ENCODE data around the gene NOB1.
"Not testable (repeated sequence)": the region's sequence is repeated elsewhere in the genome, so short reads cannot be mapped to it uniquely, and the experiment has no call there.

The NOB1 gene

DNA sequence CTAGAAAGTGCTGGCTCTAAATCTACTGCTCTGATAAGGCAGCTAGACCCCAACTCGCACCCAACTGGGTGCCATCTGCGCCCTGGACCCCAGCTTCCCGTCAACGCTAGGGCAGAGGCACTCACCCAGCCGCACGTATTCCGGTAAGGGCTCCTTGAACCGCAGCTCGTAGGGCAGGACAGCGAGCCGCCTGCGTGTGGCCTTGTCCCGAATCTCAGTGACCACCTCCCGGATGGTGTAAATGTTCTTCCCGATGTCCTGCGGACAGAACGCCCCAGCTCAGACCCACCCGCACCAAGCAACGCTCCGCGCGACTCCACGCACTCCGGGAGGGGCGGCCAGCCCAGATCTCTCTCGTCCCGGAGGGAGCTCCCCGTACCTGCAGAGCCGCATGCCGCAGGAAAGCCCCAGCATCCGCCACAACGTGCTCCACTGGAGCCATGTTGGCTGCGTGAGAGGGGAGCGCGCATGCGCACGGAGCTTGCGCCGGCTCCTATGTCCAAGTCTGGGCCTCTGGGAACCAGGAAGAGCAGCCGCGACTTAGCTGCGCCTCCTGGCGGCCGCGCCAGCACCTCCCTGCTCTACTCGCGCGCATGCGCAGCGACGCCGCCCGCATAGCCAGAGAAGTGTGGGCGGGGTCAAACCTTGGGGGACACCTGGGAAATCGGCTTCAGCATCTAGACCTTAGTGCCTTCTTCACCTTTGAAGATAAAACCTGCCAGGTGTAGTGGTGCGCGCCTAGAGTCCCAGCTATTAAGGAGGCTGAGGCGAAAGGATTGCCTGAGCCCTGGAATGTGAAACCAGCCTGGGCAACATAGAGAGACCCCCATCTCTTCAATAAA is at the start of gene NOB1:
Gene NOB1 (minus strand): TSS at position 458 of the 842 bp plus-strand sequence. CDS start 16 bp downstream, at position 442.
- Mint-ChIP-seq H3K27ac (peak within 1 kb of the TSS; percentile 99), H3K27me3 (peaks cover 13% of the 10 kb centered on the region), H3K4me1 (peaks cover 29% of the 10 kb centered on the region), H3K9me3 (no peaks in the 10 kb centered on the region), H3K36me3 (peaks cover 5% of the 10 kb centered on the region), H3K4me3 (peak within 1 kb of the TSS; percentile 99)
- peak; percentile 99 for ATAC-seq

DNA sequence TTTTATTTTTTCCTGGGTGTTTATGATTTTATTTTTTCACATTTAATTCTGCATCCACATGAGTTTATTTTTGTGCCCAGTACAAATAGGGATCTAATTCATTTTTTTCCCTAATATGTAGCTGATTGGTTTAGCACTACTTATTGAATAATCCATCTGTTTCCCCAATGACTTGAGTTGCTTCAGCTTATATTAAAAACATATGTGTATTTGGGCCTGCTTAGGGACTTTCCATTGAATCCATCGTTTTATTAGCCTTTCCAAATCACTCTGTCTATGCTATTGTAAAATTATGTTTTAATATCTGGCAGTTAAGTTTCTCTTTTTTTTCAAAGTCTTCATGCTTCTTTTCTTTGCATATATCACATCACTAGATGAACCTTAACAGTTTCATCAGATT is 49.6 kb upstream of the NOB1 start:
- peaks cover under 1% of the 10 kb centered on the region for H3K4me1 Mint-ChIP-seq
- no peak overlapping the region for H3K27ac Mint-ChIP-seq
- no peaks in the 10 kb centered on the region for H3K27me3 Mint-ChIP-seq
- H3K4me3 Mint-ChIP-seq: no peak overlapping the region
- no peak for ATAC-seq
- H3K36me3 Mint-ChIP-seq: peaks cover 50% of the 10 kb centered on the region
- no peaks in the 10 kb centered on the region for H3K9me3 Mint-ChIP-seq

DNA sequence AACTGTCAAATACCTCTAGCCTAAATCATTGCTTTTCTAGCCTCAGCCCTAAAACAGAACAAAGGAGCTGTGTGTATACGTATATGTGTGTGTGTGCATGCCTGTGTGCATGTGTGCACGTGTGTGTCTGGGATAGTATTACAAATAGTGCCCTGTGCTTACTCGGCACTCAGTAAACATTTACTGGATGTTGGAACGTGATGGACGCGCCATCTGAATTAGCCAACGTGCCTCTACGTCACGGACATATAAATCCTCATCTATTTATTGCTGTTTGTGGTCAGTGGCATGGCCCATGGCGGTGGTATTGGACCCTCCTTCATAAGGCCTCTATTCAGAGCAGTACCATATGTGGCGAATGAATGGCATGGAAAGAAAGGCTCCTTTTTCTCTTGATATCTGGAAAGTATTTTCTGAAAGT is 44.9 kb upstream of the NOB1 start:
- H3K4me1 Mint-ChIP-seq: peaks cover 5% of the 10 kb centered on the region
- no peaks in the 10 kb centered on the region for H3K9me3 Mint-ChIP-seq
- peaks cover 49% of the 10 kb centered on the region for H3K36me3 Mint-ChIP-seq
- ATAC-seq: no peak
- no peak overlapping the region for H3K27ac Mint-ChIP-seq
- no peaks in the 10 kb centered on the region for H3K27me3 Mint-ChIP-seq
- H3K4me3 Mint-ChIP-seq: no peak overlapping the region

DNA sequence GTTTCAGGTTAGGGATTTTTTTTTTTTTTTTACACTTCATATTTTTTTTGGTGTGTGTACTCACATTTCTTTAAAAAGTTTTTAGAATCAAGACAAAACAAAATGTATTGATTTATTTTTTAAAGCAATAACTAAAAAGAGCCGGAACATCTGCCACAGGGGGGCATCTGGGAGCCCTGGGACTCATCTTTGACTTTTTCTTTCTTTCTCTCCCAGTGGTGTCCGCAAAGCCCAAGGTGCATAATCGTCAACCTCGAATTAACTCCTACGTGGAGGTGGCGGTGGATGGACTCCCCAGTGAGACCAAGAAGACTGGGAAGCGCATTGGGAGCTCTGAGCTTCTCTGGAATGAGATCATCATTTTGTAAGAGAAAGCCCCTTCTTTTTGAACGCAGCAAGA is 43.7 kb upstream of the NOB1 start:
- peaks cover 42% of the 10 kb centered on the region for H3K36me3 Mint-ChIP-seq
- no peak for ATAC-seq

DNA sequence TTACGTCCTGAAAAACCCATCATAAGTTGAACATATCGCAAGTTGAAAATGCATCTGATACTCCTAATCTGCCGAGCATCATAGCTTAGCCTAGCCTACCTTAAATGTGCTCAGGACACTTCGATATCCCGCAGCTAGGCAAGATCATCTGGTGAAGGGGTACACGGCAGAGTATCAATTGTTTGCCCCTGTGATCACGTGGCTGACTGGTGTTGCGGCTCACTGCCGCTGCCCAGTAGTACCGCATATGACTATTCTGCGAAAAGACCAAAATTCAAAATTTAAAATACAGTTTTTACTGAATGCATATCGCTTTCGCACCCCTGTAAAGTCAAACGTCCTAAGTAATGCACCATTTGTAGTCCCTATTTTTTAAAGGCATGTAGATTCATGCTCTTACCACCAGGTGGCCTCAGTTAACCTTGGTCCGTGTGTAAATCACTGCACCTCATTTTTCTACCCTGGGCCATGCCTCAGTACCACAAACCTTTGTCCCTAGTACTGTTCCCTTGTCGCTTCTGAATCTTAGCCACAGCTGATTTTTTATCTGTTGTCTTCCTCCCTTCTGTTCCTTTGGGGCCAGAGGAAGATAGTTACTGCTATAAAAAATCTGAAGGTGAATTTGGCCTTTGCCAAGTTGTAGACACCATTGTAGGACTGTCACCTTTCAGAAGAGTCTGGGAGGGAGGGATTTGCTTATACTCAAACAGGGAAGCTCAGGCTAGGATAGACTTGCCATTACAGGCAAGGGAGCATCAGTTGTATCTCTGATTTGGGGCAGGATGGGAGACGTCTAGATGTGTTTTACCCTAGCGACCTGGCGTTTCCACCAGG is 41.8 kb upstream of the NOB1 start:
- H3K27me3 Mint-ChIP-seq: no peaks in the 10 kb centered on the region
- ATAC-seq: peak; percentile 51
- H3K36me3 Mint-ChIP-seq: peaks cover 39% of the 10 kb centered on the region
- no peaks in the 10 kb centered on the region for H3K9me3 Mint-ChIP-seq
- H3K4me3 Mint-ChIP-seq: no peak overlapping the region
- H3K27ac Mint-ChIP-seq: no peak overlapping the region
- peaks cover 9% of the 10 kb centered on the region for H3K4me1 Mint-ChIP-seq

More for the DNA sequence above, 43.7 kb upstream of the NOB1 start:
- H3K4me3 Mint-ChIP-seq: no peak overlapping the region
- H3K4me1 Mint-ChIP-seq: peaks cover 9% of the 10 kb centered on the region
- no peak overlapping the region for H3K27ac Mint-ChIP-seq
- H3K27me3 Mint-ChIP-seq: no peaks in the 10 kb centered on the region
- no peaks in the 10 kb centered on the region for H3K9me3 Mint-ChIP-seq

DNA sequence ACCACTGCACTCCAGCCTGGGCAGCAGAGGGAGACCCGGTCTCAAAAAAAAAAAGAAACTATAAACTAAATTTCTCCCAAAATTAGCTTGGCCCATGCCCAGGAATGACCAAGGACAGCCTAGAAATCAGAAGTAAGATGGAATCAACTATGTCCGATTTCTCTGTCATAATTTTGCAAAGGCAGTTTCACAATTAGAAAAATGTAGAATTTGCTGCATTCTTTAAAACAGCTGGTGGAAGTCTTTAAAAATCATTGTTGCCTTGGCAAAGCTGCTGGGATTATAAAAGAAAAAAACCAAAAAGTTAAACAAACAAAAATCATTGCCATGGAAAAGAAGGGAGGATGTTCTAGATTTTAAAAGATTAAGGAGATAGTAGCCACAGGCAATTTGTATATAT is 39.8 kb upstream of the NOB1 start:
- ATAC-seq: no peak
- Mint-ChIP-seq H3K4me1 (peaks cover 9% of the 10 kb centered on the region), H3K4me3 (no peak overlapping the region), H3K27ac (peak overlapping the region; percentile 55), H3K27me3 (no peaks in the 10 kb centered on the region), H3K9me3 (no peaks in the 10 kb centered on the region), H3K36me3 (peaks cover 35% of the 10 kb centered on the region)

DNA sequence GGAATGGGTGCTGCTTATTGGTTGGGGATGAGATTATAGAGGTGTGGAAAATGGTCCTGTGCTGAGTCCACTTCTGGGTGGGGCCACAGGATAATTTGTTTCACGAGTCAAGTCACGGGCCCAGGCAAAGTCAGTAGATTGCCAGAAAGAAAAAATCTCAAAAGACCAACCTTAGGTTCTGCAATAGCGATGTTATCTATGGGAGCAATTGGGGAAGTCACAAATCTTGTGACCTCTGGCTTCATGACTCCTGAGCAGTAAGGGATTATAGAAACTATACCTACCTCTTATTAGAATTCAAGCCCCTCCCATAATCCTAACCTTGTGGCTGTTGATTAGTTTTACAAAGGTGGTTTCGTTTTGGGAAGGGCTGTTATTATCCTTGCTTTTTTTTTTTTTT is 38.8 kb upstream of the NOB1 start:
- Mint-ChIP-seq H3K27ac (no peak overlapping the region), H3K4me1 (peaks cover 9% of the 10 kb centered on the region), H3K36me3 (peaks cover 34% of the 10 kb centered on the region), H3K9me3 (no peaks in the 10 kb centered on the region), H3K4me3 (no peak overlapping the region), H3K27me3 (no peaks in the 10 kb centered on the region)
- ATAC-seq: no peak

DNA sequence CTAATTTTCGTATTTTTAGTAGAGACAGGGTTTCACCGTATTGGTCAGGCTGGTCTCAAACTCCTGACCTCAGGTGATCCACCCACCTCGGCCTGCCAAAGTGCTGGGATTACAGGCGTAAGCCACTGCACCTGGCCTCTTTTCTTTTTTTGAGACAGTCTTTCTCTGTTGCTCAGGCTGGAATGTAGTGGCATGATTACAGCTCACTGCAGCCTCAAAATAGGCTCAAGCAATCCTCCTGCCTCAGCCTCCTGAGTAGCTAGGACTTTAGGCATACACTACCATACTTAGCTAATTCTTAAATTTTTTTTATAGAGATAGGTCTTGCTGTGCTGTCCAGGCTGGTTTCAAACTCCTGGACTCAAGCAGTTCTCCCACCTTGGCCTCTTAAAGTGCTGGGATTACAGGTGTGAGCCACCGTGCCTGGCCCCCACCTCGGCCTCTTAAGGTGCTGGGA is 36.7 kb upstream of the NOB1 start:
- H3K27ac Mint-ChIP-seq: peak overlapping the region; percentile 37
- not testable (repeated sequence) for H3K4me1 Mint-ChIP-seq, H3K27me3 Mint-ChIP-seq, H3K9me3 Mint-ChIP-seq, H3K4me3 Mint-ChIP-seq, ATAC-seq
- H3K36me3 Mint-ChIP-seq: peaks cover 50% of the 10 kb centered on the region

DNA sequence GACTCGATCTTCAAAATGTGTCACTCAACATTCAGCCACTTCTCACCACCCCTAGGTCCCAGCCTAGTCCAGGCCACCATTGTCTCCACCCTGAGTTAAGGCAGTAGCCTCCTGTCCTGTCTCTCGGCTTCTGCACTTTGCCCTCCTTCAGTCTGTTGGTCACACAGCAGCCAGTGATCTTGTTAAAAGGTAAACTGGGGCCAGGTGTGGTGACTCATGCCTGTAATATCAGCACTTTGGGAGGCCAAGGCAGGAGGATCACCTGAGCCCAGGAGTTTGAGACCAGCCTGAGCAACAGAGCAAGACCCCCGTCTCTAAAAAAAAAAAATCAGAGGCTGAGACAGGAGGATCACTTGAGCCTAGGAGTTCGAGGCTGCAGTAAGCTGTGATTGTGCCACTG is 33.2 kb upstream of the NOB1 start:
- no peaks in the 10 kb centered on the region for H3K9me3 Mint-ChIP-seq
- H3K36me3 Mint-ChIP-seq: peaks cover 54% of the 10 kb centered on the region
- H3K27me3 Mint-ChIP-seq: no peaks in the 10 kb centered on the region
- no peaks in the 10 kb centered on the region for H3K4me1 Mint-ChIP-seq
- no peak overlapping the region for H3K27ac Mint-ChIP-seq
- no peak overlapping the region for H3K4me3 Mint-ChIP-seq
- no peak for ATAC-seq

DNA sequence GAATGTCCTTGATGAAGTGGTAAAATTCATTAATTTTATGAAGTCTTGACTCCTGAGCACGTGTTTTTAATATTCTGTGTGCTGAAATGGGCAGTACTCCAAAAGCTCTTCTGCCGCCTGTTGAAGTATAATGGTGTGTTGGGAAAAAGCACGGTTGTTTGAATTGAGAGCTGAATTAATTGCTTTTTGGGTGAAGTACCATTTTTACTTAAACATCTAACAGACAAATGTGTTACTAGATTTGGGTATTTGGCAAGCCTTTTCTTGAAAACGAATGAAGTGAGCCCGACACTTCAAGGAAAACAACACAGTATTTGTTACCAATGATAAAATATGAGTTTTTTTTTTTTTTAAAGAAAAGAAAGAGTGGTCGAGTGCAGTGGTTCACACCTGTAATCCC is 29.9 kb upstream of the NOB1 start:
- no peaks in the 10 kb centered on the region for H3K27me3 Mint-ChIP-seq
- ATAC-seq: no peak
- H3K9me3 Mint-ChIP-seq: no peaks in the 10 kb centered on the region
- H3K4me3 Mint-ChIP-seq: no peak overlapping the region
- no peaks in the 10 kb centered on the region for H3K4me1 Mint-ChIP-seq
- peaks cover 53% of the 10 kb centered on the region for H3K36me3 Mint-ChIP-seq
- no peak overlapping the region for H3K27ac Mint-ChIP-seq

DNA sequence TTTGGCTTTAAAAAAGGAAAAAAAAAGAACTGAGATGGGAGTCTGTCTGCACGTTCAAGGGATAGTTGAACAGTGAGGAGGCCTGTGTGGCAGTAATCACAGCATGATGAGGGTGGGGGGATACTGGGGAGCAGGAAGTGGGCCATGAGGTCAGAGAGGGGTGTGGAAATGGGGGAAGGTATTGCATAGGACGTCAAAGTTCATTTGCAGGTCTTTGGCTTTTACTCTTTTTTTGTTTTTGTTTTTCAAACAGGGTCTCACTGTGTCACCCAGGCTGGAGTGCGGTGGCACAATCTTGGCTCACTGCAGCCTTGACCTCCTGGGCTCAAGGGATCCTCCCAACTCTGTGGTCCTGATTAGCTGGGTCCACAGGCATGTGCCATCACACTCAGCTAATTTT is 26.4 kb upstream of the NOB1 start:
- Mint-ChIP-seq H3K4me1 (no peaks in the 10 kb centered on the region), H3K36me3 (peaks cover 30% of the 10 kb centered on the region), H3K4me3 (no peak overlapping the region), H3K9me3 (no peaks in the 10 kb centered on the region), H3K27ac (peak overlapping the region; percentile 30), H3K27me3 (no peaks in the 10 kb centered on the region)
- ATAC-seq: no peak

DNA sequence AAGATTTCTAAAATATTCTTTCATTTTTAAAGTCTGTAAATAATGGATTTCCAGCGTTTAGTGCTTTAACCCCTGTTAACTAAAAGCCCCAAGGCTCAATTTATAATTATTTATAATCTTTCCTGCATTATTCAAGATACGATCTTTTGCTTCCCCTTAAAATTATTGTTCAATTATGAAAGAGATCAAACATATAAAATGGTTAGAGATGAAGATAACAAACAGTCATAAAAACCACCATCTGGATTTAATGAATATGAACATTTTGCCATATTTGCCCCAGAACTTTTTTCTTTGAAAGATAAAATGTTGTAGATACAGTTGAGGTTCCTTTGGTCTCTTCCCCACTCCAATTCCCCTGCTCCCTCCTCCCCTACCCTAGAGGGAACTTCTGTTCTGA is 25.0 kb upstream of the NOB1 start:
- H3K9me3 Mint-ChIP-seq: peaks cover 6% of the 10 kb centered on the region
- H3K4me1 Mint-ChIP-seq: peaks cover 8% of the 10 kb centered on the region
- no peak overlapping the region for H3K27ac Mint-ChIP-seq
- no peak for ATAC-seq
- no peak overlapping the region for H3K4me3 Mint-ChIP-seq
- peaks cover 30% of the 10 kb centered on the region for H3K36me3 Mint-ChIP-seq
- no peaks in the 10 kb centered on the region for H3K27me3 Mint-ChIP-seq

DNA sequence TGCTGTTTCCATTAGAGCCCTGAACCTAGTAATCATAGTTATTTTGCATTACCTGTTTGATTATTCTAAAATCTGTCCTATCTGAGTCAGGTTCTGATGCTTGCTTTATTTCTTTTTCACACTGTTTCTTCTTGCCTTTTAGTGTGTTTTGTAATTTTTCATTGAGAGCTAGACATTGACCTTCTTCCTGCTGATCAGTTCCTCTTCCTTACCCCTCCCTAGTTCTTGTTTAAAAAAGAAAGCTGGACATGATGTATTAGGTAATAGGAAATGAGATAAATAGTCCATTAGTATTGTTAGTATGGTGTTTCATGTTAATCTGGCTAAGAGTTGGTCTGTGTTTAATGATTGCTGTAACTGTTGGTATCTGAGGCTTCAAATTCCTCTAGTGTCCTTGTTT is 20.8 kb upstream of the NOB1 start:
- ATAC-seq: no peak
- Mint-ChIP-seq H3K27me3 (no peaks in the 10 kb centered on the region), H3K4me3 (no peak overlapping the region), H3K9me3 (peaks cover 9% of the 10 kb centered on the region), H3K36me3 (peaks cover 28% of the 10 kb centered on the region), H3K4me1 (peaks cover 49% of the 10 kb centered on the region), H3K27ac (no peak overlapping the region)

DNA sequence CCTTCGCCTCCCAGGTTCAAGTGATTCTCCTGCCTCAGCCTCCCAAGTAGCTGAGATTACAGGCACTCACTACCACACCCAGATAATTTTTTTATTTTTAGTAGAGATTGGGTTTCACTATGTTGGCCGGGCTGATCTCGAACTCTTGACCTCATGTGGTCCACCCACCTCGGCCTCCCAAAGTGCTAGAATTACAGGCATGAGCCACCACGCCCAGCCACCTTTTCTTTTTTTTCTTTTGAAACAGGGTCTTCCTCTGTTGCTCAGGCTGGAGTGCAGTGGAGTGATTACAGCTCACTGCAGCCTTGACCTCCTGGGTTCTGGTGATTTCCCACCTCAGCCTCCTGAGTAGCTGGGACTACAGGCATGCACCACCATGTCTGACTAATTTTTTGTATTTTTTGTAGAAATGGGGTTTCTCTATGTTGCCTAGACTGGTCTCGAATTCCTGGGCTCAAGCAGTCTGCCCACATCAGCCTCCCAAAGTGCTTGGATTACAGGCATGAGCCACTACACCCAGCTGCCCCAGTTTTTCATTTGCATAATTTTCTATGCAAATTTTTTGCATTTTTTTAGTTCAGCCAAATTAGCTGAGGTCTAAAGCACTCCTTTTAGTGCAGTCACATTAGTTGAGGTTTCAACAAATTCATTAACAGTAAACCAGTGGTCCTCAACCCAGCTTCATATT is 18.7 kb upstream of the NOB1 start:
- H3K4me1 Mint-ChIP-seq: peaks cover 67% of the 10 kb centered on the region
- peak overlapping the region; percentile 42 for H3K27ac Mint-ChIP-seq
- ATAC-seq: no peak
- H3K27me3 Mint-ChIP-seq: no peaks in the 10 kb centered on the region
- H3K4me3 Mint-ChIP-seq: peak overlapping the region; percentile 48
- peaks cover 33% of the 10 kb centered on the region for H3K36me3 Mint-ChIP-seq
- H3K9me3 Mint-ChIP-seq: peaks cover 9% of the 10 kb centered on the region

DNA sequence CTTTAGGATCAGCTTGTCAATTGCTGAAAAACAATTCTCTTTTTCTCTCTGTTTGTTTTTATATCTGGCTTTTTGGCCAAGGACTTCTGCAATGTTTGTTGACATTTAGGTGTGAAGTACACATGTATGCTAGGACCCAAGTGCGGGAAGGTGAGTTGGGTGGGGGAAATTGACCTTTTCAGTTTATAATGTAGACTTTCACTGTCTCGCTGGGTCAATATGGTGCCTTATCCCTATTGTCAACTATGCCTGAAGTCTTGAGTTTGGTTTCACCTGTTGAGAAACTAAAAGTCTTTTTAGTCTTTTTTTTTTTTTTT is 16.9 kb upstream of the NOB1 start:
- H3K4me3 Mint-ChIP-seq: peak overlapping the region; percentile 10
- ATAC-seq: no peak
- peaks cover 35% of the 10 kb centered on the region for H3K36me3 Mint-ChIP-seq
- peaks cover 83% of the 10 kb centered on the region for H3K4me1 Mint-ChIP-seq
- H3K9me3 Mint-ChIP-seq: peaks cover 9% of the 10 kb centered on the region
- H3K27ac Mint-ChIP-seq: peak overlapping the region; percentile 26
- no peaks in the 10 kb centered on the region for H3K27me3 Mint-ChIP-seq
